GM12878 (cell line): ENCODE measurements around the gene PDE6B. TPM values are rescaled to one million over a fixed set of nuclear protein-coding genes. Genes with fewer than 3 reads are reported as not detected.

Experiments
- ATAC-seq: fragments of 200-7000 bp; cut with Tn5 transposase; 3 replicates; pipeline ENCODE4 v1.9.1; 2020; ENCODE audit warnings: mild to moderate bottlenecking, moderate library complexity
- BruUV-seq: library from RNA; stranded (reverse); fragments of 400-500 nt; replicated peaks from 2 replicates; lab custom pipeline; 2021; lab: Mats Ljungman, UMichigan
- CTCF ChIA-PET: fragments of 300-600 bp; sonication (Branson Sonifier 250); formaldehyde crosslinking; extraction: SDS; loops from one replicate; lab custom pipeline; 2021; ENCODE audit warnings: inconsistent platforms; lab: Yijun Ruan, JAX
- POLR2A ChIA-PET: fragments of 350-600 bp; formaldehyde crosslinking; extraction: SDS; loops from one replicate; lab custom pipeline; 2021; ENCODE audit warnings: inconsistent platforms; lab: Charles Lee
- RAD21 ChIA-PET: fragments of 300-600 bp; sonication (Branson Sonifier 250); formaldehyde crosslinking; loops from one replicate; lab custom pipeline; 2023; ENCODE audit warnings: antibody characterized with exemption; ENCODE audit not compliant: unreplicated experiment; lab: Charles Lee
- SMC1A ChIA-PET: fragments of 300-600 bp; sonication (Branson Sonifier 250); formaldehyde crosslinking; loops from one replicate; lab custom pipeline; 2023; ENCODE audit not compliant: unreplicated experiment, uncharacterized antibody; lab: Charles Lee
- DNase-seq: peaks from one replicate; pipeline ENCODE4 v3.0.0-alpha.2; 2011; ENCODE audit warnings: low read depth, low spot score
- FAIRE-seq: peaks from 3 replicates; lab custom pipeline; 2011; peaks lifted over from hg19 to GRCh38; lab: Jason Lieb, UNC
- H2AFZ ChIP-seq: 2 replicates; pipeline ENCODE4 v1.6.0; 2011; ENCODE audit warnings: low read depth, low read length, control low read depth; ENCODE audit not compliant: control insufficient read depth
- H3K27ac ChIP-seq: 2 replicates; pipeline ENCODE4 v1.5.1; 2011; ENCODE audit warnings: control low read depth; ENCODE audit not compliant: control insufficient read depth, insufficient read depth
- H3K27me3 ChIP-seq, 2 experiments: replicated peaks in 1 of 2; 2 replicates each; pipeline versions ENCODE4 v1.6.0 to v1.6.1; 2011; ENCODE audit warnings: low read length in 1 of 2; ENCODE audit not compliant: control insufficient read depth in 2 of 2, insufficient read depth in 2 of 2
- H3K36me3 ChIP-seq, 2 experiments: 2 replicates each; pipeline ENCODE4 v1.5.1; 2011; ENCODE audit warnings: low read length in 1 of 2; ENCODE audit not compliant: control insufficient read depth in 2 of 2, insufficient read depth in 2 of 2
- H3K4me1 ChIP-seq: 2 replicates; pipeline ENCODE4 v1.6.1; 2011; ENCODE audit warnings: mild to moderate bottlenecking, low read length, moderate library complexity, mixed read lengths; ENCODE audit not compliant: control insufficient read depth, insufficient read depth
- H3K4me2 ChIP-seq: 2 replicates; pipeline ENCODE4 v1.6.0; 2011; ENCODE audit warnings: control low read depth; ENCODE audit not compliant: control insufficient read depth, insufficient read depth
- H3K4me3 ChIP-seq: fragments of 200-600 bp; sonication (generic); 2 replicates; pipeline ENCODE4 v1.5.1; 2016
- H3K79me2 ChIP-seq: 2 replicates; pipeline ENCODE4 v1.6.0; 2011; ENCODE audit warnings: low read length; ENCODE audit not compliant: control insufficient read depth, insufficient read depth
- H3K9ac ChIP-seq: 2 replicates; pipeline ENCODE4 v1.8.0; 2011; ENCODE audit warnings: low read length, control low read depth, mixed read lengths; ENCODE audit not compliant: control insufficient read depth, insufficient read depth
- H3K9me3 ChIP-seq: replicated peaks from 3 replicates; pipeline ENCODE4 v1.5.1; 2011; ENCODE audit warnings: mild to moderate bottlenecking, low read length; ENCODE audit not compliant: control insufficient read depth, insufficient read depth
- H4K20me1 ChIP-seq: 2 replicates; pipeline ENCODE4 v1.6.0; 2011; ENCODE audit not compliant: control insufficient read depth, insufficient read depth
- ATF7 ChIP-seq: fragments of 450-650 bp; IDR thresholded peaks from 2 replicates; pipeline ENCODE4 v1.6.1; 2016; ENCODE audit warnings: low read depth, mild to moderate bottlenecking
- CHD2 ChIP-seq: IDR thresholded peaks from 2 replicates; pipeline ENCODE4 v1.6.1; 2011; ENCODE audit warnings: low read depth, low read length, improper control_type of control experiment, borderline replicate concordance
- CREM ChIP-seq: IDR thresholded peaks from 2 replicates; pipeline ENCODE4 v1.6.1; 2014; ENCODE audit warnings: antibody characterized with exemption, low read depth
- NBN ChIP-seq: fragments of 450-650 bp; IDR thresholded peaks from 2 replicates; pipeline ENCODE4 v1.6.1; 2016
- NFYB ChIP-seq: IDR thresholded peaks from 2 replicates; pipeline ENCODE4 v1.6.1; 2011; ENCODE audit warnings: low read depth, mild to moderate bottlenecking, low read length, improper control_type of control experiment, moderate library complexity; ENCODE audit not compliant: insufficient read depth
- POLR2A ChIP-seq: IDR thresholded peaks from 2 replicates; pipeline ENCODE4 v1.6.1; 2011; ENCODE audit warnings: low read depth, mild to moderate bottlenecking, low read length
- STAT3 ChIP-seq: IDR thresholded peaks from 2 replicates; pipeline ENCODE4 v1.6.1; 2011; ENCODE audit warnings: low read depth, low read length, improper control_type of control experiment
- TCF7 ChIP-seq: IDR thresholded peaks from 2 replicates; pipeline ENCODE4 v1.6.1; 2014; ENCODE audit warnings: antibody characterized with exemption, borderline replicate concordance
- YBX1 ChIP-seq: fragments of 450-650 bp; IDR thresholded peaks from 2 replicates; pipeline ENCODE4 v1.6.1; 2016; ENCODE audit warnings: antibody characterized with exemption
- ZNF274 ChIP-seq: IDR thresholded peaks from one replicate; pipeline ENCODE4 v1.8.0; 2011; ENCODE audit not compliant: insufficient read length, insufficient read depth
- WGBS: methylation state at CpG from one replicate; pipeline ENCODE4 v1.1.6; 2016; ENCODE audit warnings: low lambda C conversion rate; ENCODE audit not compliant: insufficient replicate concordance, insufficient coverage; ENCODE audit errors: missing lambda C conversion rate; 5-methylcytosine and 5-hydroxymethylcytosine counted together
- in situ Hi-C: fragments of 300-500 bp; cut with MboI; formaldehyde crosslinking; loops from 9 replicates; pipeline ENCODE4 v1.14.3; 2018; ENCODE audit warnings: mixed read lengths
- intact Hi-C: fragments of 100-400 bp; cut with micrococcal nuclease; formaldehyde crosslinking; loops from one replicate; pipeline ENCODE4 v1.14.2; 2022; ENCODE audit not compliant: unreplicated experiment
- polyA plus RNA-seq, 11 experiments: library from polyadenylated mRNA; depleted of rRNA in 4 of 11; unstranded in 6 of 11; stranded (reverse) in 5 of 11; fragments of >200 nt; fragmentation: Nextera tagmentation in 4 of 11; fragmentation: Illumina TruSeq in 1 of 11; extraction: Ambion mirVana in 4 of 11; extraction: Trizol in 1 of 11; gene quantifications; 1 replicate in 1 of 11; 2 replicates in 10 of 11; pipeline versions ENCODE4 v1.2.1 to v1.2.3, GENCODE V29; 2011 to 2016; ENCODE audit warnings: inconsistent platforms in 2 of 11, missing spikeins in 2 of 11, low read depth in 1 of 11
- total RNA-seq, 4 experiments: library from RNA; depleted of rRNA in 3 of 4; stranded (reverse); fragments of >200 nt in 3 of 4; fragmentation: Illumina TruSeq in 1 of 4; extraction: Trizol in 1 of 4; gene quantifications; 2 replicates each; pipeline versions ENCODE4 v1.2.1 to v1.2.3, GENCODE V29; 2013 to 2021
- TF ChIP-seq, protein P1 (sequence below): fragments of 450-650 bp; IDR thresholded peaks from 2 replicates; pipeline ENCODE4 v1.6.1; 2016; ENCODE audit warnings: mild to moderate bottlenecking, moderate library complexity, borderline replicate concordance
- TF ChIP-seq, protein P2 (sequence below): fragments of 450-650 bp; IDR thresholded peaks from 2 replicates; pipeline ENCODE4 v1.6.1; 2018; ENCODE audit warnings: mild to moderate bottlenecking, low read depth, moderate library complexity; ENCODE audit not compliant: partially characterized antibody
- TF ChIP-seq, protein P3 (sequence below): fragments of 450-650 bp; formaldehyde crosslinking; IDR thresholded peaks from 2 replicates; pipeline ENCODE4 v1.5.0; 2022; ENCODE audit warnings: mild to moderate bottlenecking, missing genetic modification characterization
- TF ChIP-seq, protein P4 (sequence below): IDR thresholded peaks from 2 replicates; pipeline ENCODE4 v1.6.1; 2011; ENCODE audit warnings: borderline replicate concordance, low read depth, mild to moderate bottlenecking, moderate library complexity, low read length; ENCODE audit not compliant: insufficient read depth, poor library complexity, severe bottlenecking

The PDE6B gene
- total and polyA plus RNA-seq, 10 of the 15 experiments (the other 5 are each of a cell fraction or from before 2014, with no cell fraction given), result 2.6 to 6.4 (median 3.8) TPM

DNA sequence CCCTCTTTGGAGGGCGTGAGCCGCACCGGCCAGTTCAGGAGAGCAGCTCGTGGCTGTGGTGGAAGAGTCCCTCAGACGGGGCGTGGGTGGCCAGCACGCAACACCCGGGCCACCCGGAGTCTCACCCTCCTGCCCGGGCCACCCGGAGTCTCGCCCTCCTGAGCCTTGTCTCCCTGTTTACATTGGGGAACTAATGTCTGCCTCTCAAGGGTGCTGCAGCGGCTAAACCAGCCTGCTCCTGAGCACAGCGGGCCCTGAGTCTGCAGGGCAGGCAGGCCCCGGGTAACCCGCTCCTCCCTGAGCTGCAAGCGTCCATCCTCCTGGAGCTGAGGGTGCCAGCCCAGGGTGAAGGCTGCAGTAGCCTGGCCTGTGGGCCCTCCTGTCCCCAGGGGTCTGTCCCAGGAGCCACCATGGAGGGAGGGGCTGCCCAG, 3.0 kb downstream of the PDE6B start:
- SMC1A ChIA-PET, result no interaction called here

More for the DNA sequence above, 3.0 kb downstream of the PDE6B start:
- FAIRE-seq, result no peak
- 73% methylated on average over 17 of the region's 17 CpGs for WGBS
- Histone ChIP-seq H4K20me1 (no peaks in the 10 kb centered on the region), H3K79me2 (no peaks in the 10 kb centered on the region), H3K36me3 (no peaks in the 10 kb centered on the region), H3K4me3 (no peak overlapping the region), H3K4me1 (no peaks in the 10 kb centered on the region), H2AFZ (no peak overlapping the region), H3K9me3 (peaks cover 3% of the 10 kb centered on the region; the same call in 2 of the 3 replicates), H3K9ac (no peak overlapping the region), H3K4me2 (no peak overlapping the region), H3K27me3 (no peaks in the 10 kb centered on the region), H3K27ac (no peak overlapping the region)
- TF ChIP-seq, protein P1, sequence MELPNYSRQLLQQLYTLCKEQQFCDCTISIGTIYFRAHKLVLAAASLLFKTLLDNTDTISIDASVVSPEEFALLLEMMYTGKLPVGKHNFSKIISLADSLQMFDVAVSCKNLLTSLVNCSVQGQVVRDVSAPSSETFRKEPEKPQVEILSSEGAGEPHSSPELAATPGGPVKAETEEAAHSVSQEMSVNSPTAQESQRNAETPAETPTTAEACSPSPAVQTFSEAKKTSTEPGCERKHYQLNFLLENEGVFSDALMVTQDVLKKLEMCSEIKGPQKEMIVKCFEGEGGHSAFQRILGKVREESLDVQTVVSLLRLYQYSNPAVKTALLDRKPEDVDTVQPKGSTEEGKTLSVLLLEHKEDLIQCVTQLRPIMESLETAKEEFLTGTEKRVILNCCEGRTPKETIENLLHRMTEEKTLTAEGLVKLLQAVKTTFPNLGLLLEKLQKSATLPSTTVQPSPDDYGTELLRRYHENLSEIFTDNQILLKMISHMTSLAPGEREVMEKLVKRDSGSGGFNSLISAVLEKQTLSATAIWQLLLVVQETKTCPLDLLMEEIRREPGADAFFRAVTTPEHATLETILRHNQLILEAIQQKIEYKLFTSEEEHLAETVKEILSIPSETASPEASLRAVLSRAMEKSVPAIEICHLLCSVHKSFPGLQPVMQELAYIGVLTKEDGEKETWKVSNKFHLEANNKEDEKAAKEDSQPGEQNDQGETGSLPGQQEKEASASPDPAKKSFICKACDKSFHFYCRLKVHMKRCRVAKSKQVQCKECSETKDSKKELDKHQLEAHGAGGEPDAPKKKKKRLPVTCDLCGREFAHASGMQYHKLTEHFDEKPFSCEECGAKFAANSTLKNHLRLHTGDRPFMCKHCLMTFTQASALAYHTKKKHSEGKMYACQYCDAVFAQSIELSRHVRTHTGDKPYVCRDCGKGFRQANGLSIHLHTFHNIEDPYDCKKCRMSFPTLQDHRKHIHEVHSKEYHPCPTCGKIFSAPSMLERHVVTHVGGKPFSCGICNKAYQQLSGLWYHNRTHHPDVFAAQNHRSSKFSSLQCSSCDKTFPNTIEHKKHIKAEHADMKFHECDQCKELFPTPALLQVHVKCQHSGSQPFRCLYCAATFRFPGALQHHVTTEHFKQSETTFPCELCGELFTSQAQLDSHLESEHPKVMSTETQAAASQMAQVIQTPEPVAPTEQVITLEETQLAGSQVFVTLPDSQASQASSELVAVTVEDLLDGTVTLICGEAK, result no peak
- TF ChIP-seq, protein P2, sequence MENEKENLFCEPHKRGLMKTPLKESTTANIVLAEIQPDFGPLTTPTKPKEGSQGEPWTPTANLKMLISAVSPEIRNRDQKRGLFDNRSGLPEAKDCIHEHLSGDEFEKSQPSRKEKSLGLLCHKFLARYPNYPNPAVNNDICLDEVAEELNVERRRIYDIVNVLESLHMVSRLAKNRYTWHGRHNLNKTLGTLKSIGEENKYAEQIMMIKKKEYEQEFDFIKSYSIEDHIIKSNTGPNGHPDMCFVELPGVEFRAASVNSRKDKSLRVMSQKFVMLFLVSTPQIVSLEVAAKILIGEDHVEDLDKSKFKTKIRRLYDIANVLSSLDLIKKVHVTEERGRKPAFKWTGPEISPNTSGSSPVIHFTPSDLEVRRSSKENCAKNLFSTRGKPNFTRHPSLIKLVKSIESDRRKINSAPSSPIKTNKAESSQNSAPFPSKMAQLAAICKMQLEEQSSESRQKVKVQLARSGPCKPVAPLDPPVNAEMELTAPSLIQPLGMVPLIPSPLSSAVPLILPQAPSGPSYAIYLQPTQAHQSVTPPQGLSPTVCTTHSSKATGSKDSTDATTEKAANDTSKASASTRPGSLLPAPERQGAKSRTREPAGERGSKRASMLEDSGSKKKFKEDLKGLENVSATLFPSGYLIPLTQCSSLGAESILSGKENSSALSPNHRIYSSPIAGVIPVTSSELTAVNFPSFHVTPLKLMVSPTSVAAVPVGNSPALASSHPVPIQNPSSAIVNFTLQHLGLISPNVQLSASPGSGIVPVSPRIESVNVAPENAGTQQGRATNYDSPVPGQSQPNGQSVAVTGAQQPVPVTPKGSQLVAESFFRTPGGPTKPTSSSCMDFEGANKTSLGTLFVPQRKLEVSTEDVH, result no peak
- no peak for TF ChIP-seq ATF7
- TF ChIP-seq, protein P3, sequence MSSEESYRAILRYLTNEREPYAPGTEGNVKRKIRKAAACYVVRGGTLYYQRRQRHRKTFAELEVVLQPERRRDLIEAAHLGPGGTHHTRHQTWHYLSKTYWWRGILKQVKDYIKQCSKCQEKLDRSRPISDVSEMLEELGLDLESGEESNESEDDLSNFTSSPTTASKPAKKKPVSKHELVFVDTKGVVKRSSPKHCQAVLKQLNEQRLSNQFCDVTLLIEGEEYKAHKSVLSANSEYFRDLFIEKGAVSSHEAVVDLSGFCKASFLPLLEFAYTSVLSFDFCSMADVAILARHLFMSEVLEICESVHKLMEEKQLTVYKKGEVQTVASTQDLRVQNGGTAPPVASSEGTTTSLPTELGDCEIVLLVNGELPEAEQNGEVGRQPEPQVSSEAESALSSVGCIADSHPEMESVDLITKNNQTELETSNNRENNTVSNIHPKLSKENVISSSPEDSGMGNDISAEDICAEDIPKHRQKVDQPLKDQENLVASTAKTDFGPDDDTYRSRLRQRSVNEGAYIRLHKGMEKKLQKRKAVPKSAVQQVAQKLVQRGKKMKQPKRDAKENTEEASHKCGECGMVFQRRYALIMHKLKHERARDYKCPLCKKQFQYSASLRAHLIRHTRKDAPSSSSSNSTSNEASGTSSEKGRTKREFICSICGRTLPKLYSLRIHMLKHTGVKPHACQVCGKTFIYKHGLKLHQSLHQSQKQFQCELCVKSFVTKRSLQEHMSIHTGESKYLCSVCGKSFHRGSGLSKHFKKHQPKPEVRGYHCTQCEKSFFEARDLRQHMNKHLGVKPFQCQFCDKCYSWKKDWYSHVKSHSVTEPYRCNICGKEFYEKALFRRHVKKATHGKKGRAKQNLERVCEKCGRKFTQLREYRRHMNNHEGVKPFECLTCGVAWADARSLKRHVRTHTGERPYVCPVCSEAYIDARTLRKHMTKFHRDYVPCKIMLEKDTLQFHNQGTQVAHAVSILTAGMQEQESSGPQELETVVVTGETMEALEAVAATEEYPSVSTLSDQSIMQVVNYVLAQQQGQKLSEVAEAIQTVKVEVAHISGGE (CRISPR knock-in tag), result no peak
- TF ChIP-seq ZNF274, result no peak
- TF ChIP-seq NBN, result no peak
- TF ChIP-seq, protein P4, sequence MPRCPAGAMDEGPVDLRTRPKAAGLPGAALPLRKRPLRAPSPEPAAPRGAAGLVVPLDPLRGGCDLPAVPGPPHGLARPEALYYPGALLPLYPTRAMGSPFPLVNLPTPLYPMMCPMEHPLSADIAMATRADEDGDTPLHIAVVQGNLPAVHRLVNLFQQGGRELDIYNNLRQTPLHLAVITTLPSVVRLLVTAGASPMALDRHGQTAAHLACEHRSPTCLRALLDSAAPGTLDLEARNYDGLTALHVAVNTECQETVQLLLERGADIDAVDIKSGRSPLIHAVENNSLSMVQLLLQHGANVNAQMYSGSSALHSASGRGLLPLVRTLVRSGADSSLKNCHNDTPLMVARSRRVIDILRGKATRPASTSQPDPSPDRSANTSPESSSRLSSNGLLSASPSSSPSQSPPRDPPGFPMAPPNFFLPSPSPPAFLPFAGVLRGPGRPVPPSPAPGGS, result no peak
- no peak for TF ChIP-seq YBX1
- TF ChIP-seq NFYB, result no peak
- TF ChIP-seq POLR2A, result no peak
- TF ChIP-seq CHD2, result no peak
- TF ChIP-seq STAT3, result no peak
- no peak for TF ChIP-seq CREM
- TF ChIP-seq TCF7, result no peak
- in situ Hi-C loops (no loop called here), intact Hi-C loops (no loop called here)
- POLR2A ChIA-PET, result no interaction called here
- CTCF ChIA-PET, result no interaction called here
- ATAC-seq, result no peak
- RAD21 ChIA-PET, result no interaction called here
- no TSS peak for BruUV-seq
- DNase-seq, result no peak
